HG02852 (cell line): Measurements from ENCODE around the gene BEGAIN.

Experiments
- ATAC-seq: cut with Tn5 transposase; IDR thresholded peaks from one replicate; pipeline ENCODE4 v1.9.1; 2021; ENCODE audit warnings: mild to moderate bottlenecking, moderate library complexity; ENCODE audit not compliant: unreplicated experiment

BEGAIN gene

GRCh38 chr14:100568998-100569733 lies 18.1 kb downstream of the BEGAIN start:
- ATAC-seq: no peak

DNA sequence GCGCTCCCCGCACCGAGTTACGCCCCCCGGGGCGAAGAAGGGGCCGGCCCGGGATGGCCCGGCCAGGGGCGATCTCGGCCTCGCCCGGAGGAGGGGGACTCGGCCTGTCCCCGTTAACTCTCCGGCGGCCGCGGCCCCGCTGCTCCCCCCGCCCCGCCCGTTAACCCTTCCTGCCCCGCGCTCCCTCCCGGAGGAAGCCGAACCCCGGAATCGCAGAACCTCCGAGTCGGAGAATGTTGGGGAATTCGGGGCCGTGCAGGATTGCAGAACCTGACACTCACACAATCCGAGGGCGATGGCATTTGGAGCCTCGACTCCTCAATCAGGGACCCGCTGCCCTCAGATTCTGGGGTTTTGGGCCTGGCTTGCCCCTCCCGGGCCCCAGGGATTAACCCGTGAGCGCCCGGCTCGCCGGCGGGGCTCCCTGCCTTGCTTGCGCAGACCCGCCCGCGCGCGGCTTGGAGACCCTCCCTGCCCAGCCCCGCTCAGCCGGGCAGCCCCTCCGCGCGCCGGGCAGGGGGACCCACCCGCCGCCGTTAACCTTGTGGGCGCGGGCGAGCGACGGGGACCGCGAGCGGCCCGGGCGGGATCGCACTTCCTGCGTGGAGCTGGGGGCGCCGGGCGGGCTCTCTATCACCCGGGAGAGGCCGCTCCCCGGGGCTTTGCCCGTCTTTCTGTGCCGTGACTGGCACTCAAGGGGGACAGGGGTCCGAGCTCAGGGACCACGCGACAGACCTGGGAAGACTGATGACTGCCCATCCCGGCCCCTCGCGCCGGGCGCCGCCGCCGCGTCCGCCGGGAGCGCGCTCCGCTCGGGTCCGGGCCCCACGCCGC lies 18.8 kb downstream of the BEGAIN start:
- no peak for ATAC-seq

DNA sequence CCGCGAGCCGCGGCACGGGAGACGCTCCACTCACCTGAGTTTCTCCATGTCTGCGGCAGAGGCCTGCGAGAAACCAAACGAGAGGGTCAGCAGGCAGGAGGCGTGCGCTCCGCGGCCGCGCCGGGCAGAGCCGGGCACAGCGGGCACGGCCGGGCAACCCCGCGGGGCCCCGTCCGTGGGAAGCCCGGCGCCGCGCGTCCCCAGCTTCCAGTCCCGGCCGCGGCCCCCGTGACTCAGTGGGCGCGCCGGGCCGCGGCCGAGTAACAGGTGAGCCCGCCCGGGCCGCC lies 19.4 kb downstream of the BEGAIN start:
- no peak for ATAC-seq

GRCh38 chr14:100567009-100567876 lies 20.0 kb downstream of the BEGAIN start:
- no peak for ATAC-seq

DNA sequence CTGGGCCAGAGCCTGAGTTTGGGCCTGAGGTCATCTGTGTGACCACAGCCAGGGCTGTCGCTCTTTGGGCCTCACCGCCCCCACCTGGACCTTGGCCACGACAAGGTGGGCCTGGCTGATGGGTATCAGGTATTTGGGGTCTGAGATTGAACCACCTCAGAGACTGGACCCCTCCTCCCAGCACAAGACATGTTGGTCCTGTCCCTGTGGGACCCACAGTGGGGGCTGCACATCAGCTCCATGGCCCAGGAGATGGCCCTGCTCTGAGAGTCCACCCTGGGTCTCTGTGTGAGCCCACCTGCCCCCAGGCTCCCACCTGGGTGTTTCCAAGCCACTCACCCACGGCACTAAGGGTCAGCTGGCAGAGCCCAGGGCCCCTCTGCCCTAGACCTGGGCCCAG lies 20.6 kb downstream of the BEGAIN start:
- ATAC-seq: no peak

GRCh38 chr14:100566119-100566518 lies 21.1 kb downstream of the BEGAIN start:
- ATAC-seq: no peak

- no peak for ATAC-seq
Measured at GRCh38 chr14:100565650-100566049, 21.6 kb downstream of the BEGAIN start.

- no peak for ATAC-seq
Measured at GRCh38 chr14:100564512-100564911, 22.7 kb downstream of the BEGAIN start.

DNA sequence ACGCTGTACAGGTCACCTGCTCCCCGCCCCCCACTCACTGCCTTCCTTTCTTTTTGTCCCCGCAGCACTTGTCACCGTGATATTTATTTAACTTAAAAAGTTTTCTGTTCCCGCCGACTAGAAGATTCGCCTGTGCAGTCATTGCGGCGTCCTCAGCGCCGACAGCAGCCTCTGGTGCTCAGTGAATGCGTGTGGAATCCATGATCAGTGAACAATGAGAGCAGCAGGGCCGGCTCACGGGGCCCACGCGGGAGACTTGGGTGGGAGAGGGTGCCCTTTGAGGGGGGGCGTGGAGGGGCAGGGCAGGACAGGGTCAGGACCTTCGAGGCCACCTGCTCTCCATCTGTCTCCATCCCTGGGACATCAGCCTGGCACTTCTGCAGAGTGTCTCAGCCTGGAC lies 24.5 kb downstream of the BEGAIN start:
- no peak for ATAC-seq

GRCh38 chr14:100561005-100561404 lies 26.2 kb downstream of the BEGAIN start:
- ATAC-seq: no peak

DNA sequence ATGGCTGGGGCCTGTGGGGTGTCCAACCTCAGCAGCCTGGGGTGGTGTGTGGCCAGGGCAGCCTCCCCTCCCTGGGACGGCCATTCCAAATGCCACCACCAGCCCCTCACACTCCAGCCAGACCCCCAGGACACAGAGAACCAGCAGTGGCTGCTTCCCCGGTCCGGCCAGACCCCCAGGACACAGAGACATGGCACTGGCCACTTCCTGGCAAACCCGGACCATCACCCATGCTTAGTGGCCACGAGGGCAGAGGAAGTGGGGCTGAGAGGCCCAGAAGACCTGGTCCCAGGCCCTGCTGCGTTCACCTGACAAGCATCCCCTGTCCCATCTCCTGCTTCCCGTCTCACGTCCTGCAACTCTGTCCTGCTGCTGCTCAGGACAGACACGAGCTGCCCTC lies 26.7 kb downstream of the BEGAIN start:
- no peak for ATAC-seq

DNA sequence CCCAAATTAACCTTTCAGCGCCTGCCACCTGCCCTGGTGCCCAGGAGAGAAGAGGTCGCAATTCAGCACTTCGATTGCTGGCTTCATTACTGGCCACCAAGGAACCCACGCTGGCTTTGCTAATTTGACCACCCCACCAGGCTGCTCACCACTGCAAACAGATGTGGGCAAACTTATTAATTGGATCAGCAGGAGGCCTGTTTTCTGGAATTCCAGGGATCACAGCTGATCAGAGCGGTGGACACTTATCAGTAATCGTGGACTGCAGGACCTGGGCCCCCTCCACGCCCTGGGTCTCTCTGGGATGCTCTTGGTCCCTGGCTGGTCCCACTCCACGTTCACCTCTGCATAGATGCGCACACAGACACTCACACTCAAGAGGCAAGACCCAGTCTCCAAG lies 27.8 kb downstream of the BEGAIN start:
- ATAC-seq: no peak

- no peak for ATAC-seq
Measured at GRCh38 chr14:100558966-100559365, 28.3 kb downstream of the BEGAIN start.

GRCh38 chr14:100558226-100558625 lies 29.0 kb downstream of the BEGAIN start:
- no peak for ATAC-seq

GRCh38 chr14:100557658-100558057 lies 29.6 kb downstream of the BEGAIN start:
- ATAC-seq: no peak

- ATAC-seq: no peak
Measured at GRCh38 chr14:100556936-100557505, 30.2 kb downstream of the BEGAIN start.

DNA sequence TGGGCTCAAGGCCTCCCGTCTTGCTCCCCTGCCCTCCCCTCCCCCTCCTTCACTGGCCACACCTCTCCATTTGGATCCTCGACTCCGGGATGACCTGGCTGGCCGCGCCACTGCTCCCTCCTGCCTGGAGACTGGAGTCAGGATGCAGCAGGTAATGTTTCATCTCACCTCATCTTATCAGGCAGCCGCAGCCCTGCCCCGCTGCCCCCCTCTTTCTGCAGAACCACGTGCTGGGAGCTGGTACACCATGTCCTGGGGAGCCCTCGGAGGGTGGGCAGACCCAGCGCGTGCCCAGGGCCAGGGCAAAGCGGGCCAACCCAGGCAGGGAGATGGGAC lies 31.1 kb downstream of the BEGAIN start:
- ATAC-seq: no peak

DNA sequence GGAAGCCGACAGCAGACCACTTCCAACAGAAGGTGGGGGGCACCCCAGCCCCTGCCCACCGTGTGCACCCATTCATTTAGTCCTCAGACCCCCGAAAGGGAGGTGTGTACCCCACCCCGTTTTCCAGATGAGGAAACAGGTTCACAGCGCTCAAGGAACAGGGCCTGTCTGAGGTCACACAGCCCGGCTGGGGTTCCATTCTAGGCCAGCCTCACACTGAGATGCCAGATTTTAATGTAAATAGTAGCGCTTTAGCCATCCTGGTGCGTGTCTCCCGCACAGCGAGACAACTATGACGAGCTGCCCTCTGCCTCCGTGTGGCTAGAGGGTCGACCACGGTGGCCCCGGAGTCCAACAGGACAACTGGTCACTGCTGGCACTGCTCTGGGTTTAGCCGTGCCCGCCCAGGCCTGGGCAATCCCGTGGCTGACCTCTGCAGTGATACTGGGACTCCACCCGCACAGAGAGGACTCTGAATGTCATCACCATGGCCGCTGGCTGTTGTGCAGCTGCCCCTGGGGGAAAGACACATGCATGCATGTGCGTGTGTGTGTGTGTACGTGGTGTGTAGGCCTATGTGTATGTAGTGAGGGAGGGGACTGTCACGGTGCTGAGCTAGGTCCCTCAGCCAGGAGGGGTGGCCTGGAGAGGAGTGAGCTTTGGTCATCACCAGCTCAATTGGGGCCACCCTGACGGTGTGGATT lies 31.6 kb downstream of the BEGAIN start:
- no peak for ATAC-seq

DNA sequence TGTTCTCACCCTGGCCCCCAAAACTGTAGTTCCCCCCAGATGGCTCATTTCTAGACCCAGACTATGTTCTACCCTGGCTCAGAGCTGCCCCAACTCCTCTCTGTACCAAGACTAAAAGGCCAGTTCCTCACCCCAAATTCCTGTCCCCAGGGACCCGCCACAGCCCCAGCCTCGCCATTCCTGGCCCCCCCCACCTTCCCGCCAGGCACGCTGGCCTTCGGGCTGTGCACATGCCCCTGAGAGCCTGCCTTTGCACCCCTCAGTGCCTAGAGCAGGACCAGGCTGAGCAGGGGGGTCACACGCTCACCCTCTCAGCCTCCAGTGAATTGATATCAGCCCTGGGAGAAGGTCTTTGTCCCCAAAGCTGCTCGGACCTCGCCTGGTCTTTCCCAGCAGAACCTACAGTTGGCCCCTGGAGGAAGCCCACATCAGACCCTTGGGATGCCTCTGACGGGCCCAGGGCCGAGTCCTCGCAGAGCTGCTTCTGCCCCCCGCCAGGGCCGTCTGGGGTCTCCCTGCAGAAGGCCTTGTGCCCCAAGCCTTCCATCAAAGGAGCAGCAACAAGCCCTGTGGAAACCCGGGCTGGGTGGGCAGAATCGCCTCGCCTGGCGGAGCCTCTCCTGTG lies 32.4 kb downstream of the BEGAIN start:
- ATAC-seq: no peak

- no peak for ATAC-seq
Measured at GRCh38 chr14:100554082-100554677, 33.0 kb downstream of the BEGAIN start.
